ENCODE data around the gene IFT74.

- TF ChIP-seq POLR2A (IDR thresholded peaks at IDR 0.05; ENCODE audit: low read depth, low read length) (no peak), POLR2AphosphoS5 (IDR thresholded peaks at IDR 0.05; ENCODE audit: low read depth, low read length) (no peak)
Measured at GRCh38 chr9:27047136-27047535, 90.9 kb downstream of the IFT74 start.

Data from GM12892 (cell line).